GM12892 (cell line): ENCODE data around the gene FGF18.

Experiments
- POLR2A ChIP-seq: IDR thresholded peaks from 2 replicates; pipeline ENCODE4 v1.6.1; 2011; ENCODE audit warnings: low read depth, low read length, control low read depth
- POLR2AphosphoS5 ChIP-seq: IDR thresholded peaks from 2 replicates; pipeline ENCODE4 v1.6.1; 2011; ENCODE audit warnings: low read depth, low read length, control low read depth
- TAF1 ChIP-seq: IDR thresholded peaks from 2 replicates; pipeline ENCODE4 v1.6.1; 2011; ENCODE audit warnings: low read depth, mild to moderate bottlenecking, control low read depth, low read length, borderline replicate concordance

GRCh38 chr5:171416160-171417049 lies 3.0 kb upstream of the FGF18 start:
- no peak for TF ChIP-seq POLR2A
- TF ChIP-seq TAF1 = no peak
- no peak for TF ChIP-seq POLR2AphosphoS5
